Panc1 (cell line): ENCODE results near the gene CLVS2. TPM values are rescaled to one million over a fixed set of nuclear protein-coding genes. Genes with fewer than 3 reads are reported as not detected.

Experiments used
- ATAC-seq: fragments of 200-7000 bp; cut with Tn5 transposase; 2 replicates; pipeline ENCODE4 v1.9.1; 2020; ENCODE audit warnings: mild to moderate bottlenecking, moderate library complexity
- BruUV-seq: library from RNA; stranded (reverse); fragments of 400-500 nt; replicated peaks from 2 replicates; lab custom pipeline; 2021; lab: Mats Ljungman, UMichigan
- CTCF ChIA-PET: fragments of 300-600 bp; sonication (Branson Sonifier 250); formaldehyde crosslinking; loops from one replicate; lab custom pipeline; 2022; ENCODE audit warnings: antibody characterized with exemption; lab: Charles Lee
- POLR2A ChIA-PET: fragments of 300-600 bp; sonication (Branson Sonifier 250); formaldehyde crosslinking; loops from one replicate; lab custom pipeline; 2022; ENCODE audit warnings: antibody characterized with exemption; lab: Charles Lee
- DNase-seq: peaks from one replicate; pipeline ENCODE4 v3.0.0-alpha.2; 2010; ENCODE audit warnings: low read depth, low spot score
- H3K27ac ChIP-seq: 2 replicates; pipeline ENCODE4 v1.5.1; 2011; ENCODE audit warnings: mild to moderate bottlenecking, low read length, inconsistent platforms
- H3K27me3 ChIP-seq: fragments of 200-500 bp; sonication (Bioruptor generic); 2 replicates; pipeline ENCODE4 v1.6.0; 2014; ENCODE audit warnings: low read length, inconsistent platforms; ENCODE audit not compliant: control insufficient read depth, insufficient read depth
- H3K36me3 ChIP-seq: fragments of 200-500 bp; sonication (Bioruptor generic); 2 replicates; pipeline ENCODE4 v1.5.1; 2014; ENCODE audit warnings: inconsistent platforms, mild to moderate bottlenecking, low read length, moderate library complexity; ENCODE audit not compliant: control insufficient read depth, insufficient read depth
- H3K4me1 ChIP-seq: 2 replicates; pipeline ENCODE4 v1.5.1; 2011; ENCODE audit warnings: inconsistent platforms, mild to moderate bottlenecking, low read length, moderate library complexity; ENCODE audit not compliant: control insufficient read depth, insufficient read depth
- H3K4me3 ChIP-seq, 2 experiments: 2 replicates each; pipeline ENCODE4 v1.5.1; 2011 to 2012; ENCODE audit warnings: low read depth in 2 of 2, low read length in 2 of 2, mild to moderate bottlenecking in 2 of 2, inconsistent platforms in 1 of 2, moderate library complexity in 1 of 2
- H3K9me3 ChIP-seq: fragments of 200-500 bp; sonication (Bioruptor generic); 2 replicates; pipeline ENCODE4 v1.5.1; 2014; ENCODE audit warnings: low read depth, mild to moderate bottlenecking, inconsistent platforms, low read length, moderate library complexity; ENCODE audit not compliant: control insufficient read depth, insufficient read depth
- CTCF ChIP-seq: fragments of 450-650 bp; IDR thresholded peaks from 2 replicates; pipeline ENCODE4 v1.5.1; 2017; ENCODE audit warnings: mild to moderate bottlenecking
- POLR2AphosphoS5 ChIP-seq: IDR thresholded peaks from 2 replicates; pipeline ENCODE4 v1.6.1; 2012; ENCODE audit warnings: mild to moderate bottlenecking, low read depth, low read length, moderate library complexity
- REST ChIP-seq, 2 experiments: IDR thresholded peaks; 2 replicates each; pipeline ENCODE4 v1.6.1; 2011 to 2012; ENCODE audit warnings: low read depth in 2 of 2, control low read depth in 1 of 2, low read length in 1 of 2, mild to moderate bottlenecking in 1 of 2, moderate library complexity in 1 of 2; ENCODE audit not compliant: insufficient read depth in 1 of 2
- SIN3A ChIP-seq: IDR thresholded peaks from 2 replicates; pipeline ENCODE4 v1.6.1; 2012; ENCODE audit warnings: low read depth, mild to moderate bottlenecking, low read length, moderate library complexity, borderline replicate concordance; ENCODE audit not compliant: insufficient read depth
- TCF7L2 ChIP-seq: IDR thresholded peaks from 2 replicates; pipeline ENCODE4 v1.6.1; 2011; ENCODE audit warnings: mild to moderate bottlenecking, low read depth, low read length, inconsistent platforms
- in situ Hi-C: cut with HindIII; loops from 2 replicates; pipeline ENCODE4 v1.10.0; 2016; ENCODE audit warnings: low sequenced_read_pairs, low pct_unique_long_range_greater_than_20kb
- intact Hi-C: fragments of 100-400 bp; cut with micrococcal nuclease; formaldehyde crosslinking; loops from one replicate; pipeline ENCODE4 v1.10.0; 2022; ENCODE audit not compliant: unreplicated experiment
- total RNA-seq: library from RNA; stranded (reverse); gene quantifications from one replicate; pipeline ENCODE4 v1.2.1, GENCODE V29; 2021; ENCODE audit not compliant: unreplicated experiment

CLVS2 gene
- total RNA-seq, 1 experiment from 2014 or later, result 1.1 TPM

GRCh38 chr6:123094795-123095194 is 98.8 kb downstream of the CLVS2 start:
- intact Hi-C loops (no loop called here), in situ Hi-C loops (no loop called here)
- no peak for DNase-seq
- peaks cover 13% of the 10 kb centered on the region for H3K4me1 ChIP-seq
- no TSS peak for BruUV-seq
- H3K36me3 ChIP-seq, result no peaks in the 10 kb centered on the region
- ATAC-seq, result no peak
- H3K27me3 ChIP-seq, result no peaks in the 10 kb centered on the region
- ChIA-PET POLR2A (no interaction called here), CTCF (no interaction called here)
- TF ChIP-seq SIN3A, result no peak
- TF ChIP-seq CTCF, result no peak
- no peak for TF ChIP-seq TCF7L2
- no peak for TF ChIP-seq POLR2AphosphoS5
- TF ChIP-seq REST (IDR thresholded peaks at IDR 0.05; ENCODE audit: insufficient read depth in 1 of 2, low read depth in 2 of 2, low read length in 1 of 2), result no peak
- H3K4me3 ChIP-seq, result no peak overlapping the region
- H3K9me3 ChIP-seq, result no peaks in the 10 kb centered on the region; the same call in 1 of the 2 replicates
- no peak overlapping the region; the same call in 1 of the 2 replicates for H3K27ac ChIP-seq

DNA sequence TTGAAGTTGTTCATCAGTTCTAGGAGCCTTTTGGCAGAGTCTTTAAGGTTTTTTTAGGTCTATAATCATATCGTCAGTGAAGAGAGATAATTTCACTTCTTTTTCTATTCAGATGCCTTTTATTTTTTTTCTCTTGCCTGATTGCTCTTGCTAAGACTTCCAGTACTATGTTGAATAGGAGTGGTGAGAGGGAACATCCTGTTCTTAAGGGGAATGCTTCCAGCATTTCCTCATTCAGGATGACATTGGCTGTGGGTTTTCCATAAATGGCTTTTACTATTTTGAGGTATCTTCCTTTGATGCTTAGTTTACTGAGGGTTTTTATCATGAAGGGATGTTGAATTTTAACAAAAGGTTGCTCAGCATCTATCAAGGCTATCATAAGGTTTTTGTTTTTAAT is 109.5 kb downstream of the CLVS2 start:
- no peaks in the 10 kb centered on the region; the same call in 1 of the 2 replicates for H3K9me3 ChIP-seq
- no peaks in the 10 kb centered on the region for H3K4me1 ChIP-seq
- POLR2A ChIA-PET, result no interaction called here
- no peak overlapping the region for H3K4me3 ChIP-seq
- intact Hi-C loops, result no loop called here
- CTCF ChIA-PET, result no interaction called here
- ATAC-seq (no peak), DNase-seq (no peak)
- H3K27me3 ChIP-seq, result no peaks in the 10 kb centered on the region
- no peak for TF ChIP-seq TCF7L2
- no peak for TF ChIP-seq SIN3A
- no peak for TF ChIP-seq REST (IDR thresholded peaks at IDR 0.05; ENCODE audit: insufficient read depth in 1 of 2, low read depth in 2 of 2, low read length in 1 of 2)
- TF ChIP-seq POLR2AphosphoS5, result no peak
- H3K36me3 ChIP-seq, result no peaks in the 10 kb centered on the region
- BruUV-seq, result no TSS peak
- H3K27ac ChIP-seq, result no peak overlapping the region
- in situ Hi-C loops, result no loop called here
